GM10248 (cell line): Measurements from ENCODE around the gene CCL23.
"Not testable (repeated sequence)": the region's sequence is repeated elsewhere in the genome, so short reads cannot be mapped to it uniquely, and the experiment has no call there.

Experiments
- CTCF ChIA-PET: fragments of 300-600 bp; sonication (Branson Sonifier 250); formaldehyde crosslinking; extraction: SDS; loops from one replicate; lab custom pipeline; 2021; ENCODE audit warnings: antibody characterized with exemption; lab: Yijun Ruan, JAX
- POLR2A ChIA-PET: fragments of 350-650 bp; sonication (Branson Sonifier 250); formaldehyde crosslinking; extraction: SDS; loops from one replicate; lab custom pipeline; 2020; ENCODE audit warnings: antibody characterized with exemption; lab: Yijun Ruan, JAX
- DNase-seq: peaks from one replicate; pipeline ENCODE4 v3.0.0; 2012; ENCODE audit errors: extremely low spot score
- TF ChIP-seq, protein P1 (sequence below): IDR thresholded peaks from 2 replicates; pipeline ENCODE4 v1.5.1; 2012; ENCODE audit warnings: mild to moderate bottlenecking, low read depth; ENCODE audit errors: extremely low read depth, missing control alignments, control extremely low read depth

Gene CCL23

DNA sequence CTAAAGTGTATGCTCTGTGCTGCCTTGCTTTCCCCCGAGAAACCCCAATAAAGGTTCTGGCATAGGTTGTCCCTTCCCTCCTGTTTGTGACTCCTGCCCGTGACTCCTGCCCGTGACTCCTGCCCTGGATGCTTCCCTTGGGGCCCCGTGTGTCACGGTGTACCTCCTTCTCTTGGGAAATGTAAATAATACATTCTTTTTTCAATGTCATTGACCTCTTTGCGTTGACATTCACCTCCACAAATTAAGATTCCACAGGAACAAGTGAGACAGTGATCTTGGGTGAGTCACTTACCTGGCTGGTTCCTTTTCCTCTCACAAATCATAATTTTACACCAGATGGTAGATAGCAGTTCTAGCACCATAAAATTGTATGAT is 17.1 kb downstream of the CCL23 start:
- DNase-seq = no peak
- ChIA-PET CTCF (interaction anchor here (0.7 to 1.9 kb wide), 6 partner anchors 10 to 117 kb away, joined by 3 to 5 read pairs (median 4); no protein-coding TSS in a partner anchor), POLR2A (no interaction called here)
- TF ChIP-seq, protein P1, sequence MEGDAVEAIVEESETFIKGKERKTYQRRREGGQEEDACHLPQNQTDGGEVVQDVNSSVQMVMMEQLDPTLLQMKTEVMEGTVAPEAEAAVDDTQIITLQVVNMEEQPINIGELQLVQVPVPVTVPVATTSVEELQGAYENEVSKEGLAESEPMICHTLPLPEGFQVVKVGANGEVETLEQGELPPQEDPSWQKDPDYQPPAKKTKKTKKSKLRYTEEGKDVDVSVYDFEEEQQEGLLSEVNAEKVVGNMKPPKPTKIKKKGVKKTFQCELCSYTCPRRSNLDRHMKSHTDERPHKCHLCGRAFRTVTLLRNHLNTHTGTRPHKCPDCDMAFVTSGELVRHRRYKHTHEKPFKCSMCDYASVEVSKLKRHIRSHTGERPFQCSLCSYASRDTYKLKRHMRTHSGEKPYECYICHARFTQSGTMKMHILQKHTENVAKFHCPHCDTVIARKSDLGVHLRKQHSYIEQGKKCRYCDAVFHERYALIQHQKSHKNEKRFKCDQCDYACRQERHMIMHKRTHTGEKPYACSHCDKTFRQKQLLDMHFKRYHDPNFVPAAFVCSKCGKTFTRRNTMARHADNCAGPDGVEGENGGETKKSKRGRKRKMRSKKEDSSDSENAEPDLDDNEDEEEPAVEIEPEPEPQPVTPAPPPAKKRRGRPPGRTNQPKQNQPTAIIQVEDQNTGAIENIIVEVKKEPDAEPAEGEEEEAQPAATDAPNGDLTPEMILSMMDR = no peak

DNA sequence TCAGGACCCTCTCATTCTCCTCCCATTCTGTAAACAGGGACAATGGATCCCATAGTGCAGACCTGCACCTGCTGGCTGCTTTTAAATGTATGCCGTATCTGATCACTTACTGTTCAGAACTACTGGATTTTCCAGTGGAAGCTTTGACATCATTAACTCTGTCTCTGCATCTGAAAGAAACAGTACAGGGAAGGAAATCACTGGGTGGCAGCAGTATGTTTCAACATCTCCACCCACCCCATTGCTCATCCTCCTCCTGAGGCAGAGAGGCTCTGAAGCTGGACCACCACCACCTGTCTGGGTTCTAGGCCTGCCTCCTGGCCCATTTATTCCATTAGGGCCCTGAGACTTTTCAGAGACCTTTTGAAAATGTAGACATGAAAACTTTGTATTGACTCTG is 19.0 kb downstream of the CCL23 start:
- TF ChIP-seq, protein P1 = no peak
- ChIA-PET CTCF (interaction anchor here (1.3 to 1.4 kb wide), 2 partner anchors 23 to 29 kb away, joined by 3 to 5 read pairs; no protein-coding TSS in a partner anchor), POLR2A (no interaction called here)
- no peak for DNase-seq

DNA sequence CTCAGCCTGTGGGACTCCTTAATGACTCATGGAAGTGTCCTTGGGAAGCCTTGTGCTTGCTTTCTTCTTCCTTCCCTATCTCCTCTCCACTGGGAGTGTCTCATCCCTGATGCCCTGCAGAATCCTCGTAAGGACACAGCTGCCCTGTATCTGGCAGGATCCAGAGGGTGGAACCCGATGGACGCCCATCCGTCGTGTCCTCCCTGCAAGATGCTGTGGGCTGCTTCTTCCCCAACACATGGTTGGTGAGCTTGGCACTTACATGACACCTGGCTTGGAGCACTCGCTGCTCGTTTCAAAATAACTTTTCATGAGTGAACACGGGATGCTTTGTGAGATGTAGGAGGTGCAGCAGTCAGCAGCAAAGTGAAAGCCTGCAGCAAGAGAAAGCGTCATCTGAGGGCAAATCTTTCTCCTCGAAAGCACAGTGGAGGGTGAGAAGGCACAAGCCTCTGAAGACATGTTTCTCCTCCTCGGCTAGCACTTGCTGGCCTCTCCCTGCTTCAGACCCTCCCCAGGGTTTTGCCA is 19.7 kb downstream of the CCL23 start:
- CTCF ChIA-PET = interaction anchor here (1.4 kb wide), 1 partner anchor 22 kb away, joined by 5 read pairs; no protein-coding TSS in a partner anchor
- DNase-seq = no peak
- TF ChIP-seq, protein P1 = no peak
- POLR2A ChIA-PET = no interaction called here

DNA sequence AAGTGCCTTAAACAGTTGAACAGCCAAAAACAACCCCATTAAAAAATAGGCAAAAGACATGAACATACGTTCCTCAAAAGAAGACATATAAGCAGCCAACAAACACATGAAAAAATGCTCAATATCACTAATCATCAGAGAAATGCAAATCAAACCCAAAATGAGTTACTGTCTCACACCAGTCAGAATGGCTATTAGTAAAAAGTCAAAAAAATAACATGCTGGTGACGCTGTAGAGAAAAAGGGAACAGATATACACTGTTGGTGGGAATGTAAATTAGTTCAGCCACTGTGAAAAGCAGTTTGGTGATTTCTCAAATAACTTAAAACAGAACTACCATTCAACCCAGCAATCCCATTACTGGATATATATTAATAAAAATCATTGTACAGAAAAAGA is 22.4 kb downstream of the CCL23 start:
- POLR2A ChIA-PET = not testable (repeated sequence)
- CTCF ChIA-PET = interaction anchor here (0.9 to 2.5 kb wide), 2 partner anchors 13 to 19 kb away, joined by 3 to 9 read pairs; partner anchors contain the start of gene CCL16

DNA sequence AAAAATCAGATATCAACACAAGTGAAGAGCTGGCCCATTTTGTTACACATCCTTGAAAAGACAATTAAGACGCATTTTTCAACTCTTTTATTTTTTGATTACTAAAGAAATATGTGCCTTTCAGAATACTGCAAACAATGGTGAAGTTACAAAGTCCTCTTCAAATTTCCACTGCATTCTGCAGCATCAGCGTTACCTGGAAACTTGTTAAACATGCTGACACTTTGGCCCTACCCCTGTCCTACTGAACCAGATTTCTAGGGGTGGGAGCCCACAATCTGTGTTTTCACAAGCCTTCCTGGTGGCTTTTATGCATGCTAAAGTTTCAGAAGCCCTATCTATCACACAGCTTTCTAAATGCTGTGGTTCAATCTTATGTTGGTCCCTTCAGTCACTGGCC is 26.7 kb downstream of the CCL23 start:
- TF ChIP-seq, protein P1 = no peak
- POLR2A ChIA-PET = no interaction called here
- no peak for DNase-seq
- CTCF ChIA-PET = interaction anchor here (1.1 to 1.9 kb wide), 5 partner anchors 9 to 157 kb away, joined by 3 to 9 read pairs (median 3); no protein-coding TSS in a partner anchor

More for the DNA sequence above, 22.4 kb downstream of the CCL23 start:
- DNase-seq = not testable (repeated sequence)

DNA sequence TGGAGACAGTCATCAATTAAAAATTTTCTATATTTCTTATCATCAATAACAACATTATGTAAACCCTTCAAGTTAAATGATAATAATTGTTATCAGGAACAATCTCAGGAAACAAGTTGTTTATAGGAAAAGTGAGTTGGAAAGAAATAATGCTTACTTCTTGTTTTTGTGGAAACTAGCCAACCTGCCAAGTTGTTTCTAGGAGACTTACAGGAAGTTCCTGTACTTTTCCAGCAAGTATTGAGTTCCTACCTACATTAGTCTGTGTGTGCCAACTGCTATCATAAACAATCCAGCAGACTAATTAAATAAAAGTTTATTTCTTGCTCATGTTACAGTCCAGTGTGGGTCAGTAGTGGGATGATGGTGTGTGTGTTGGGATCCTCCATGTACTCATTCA is 29.6 kb downstream of the CCL23 start:
- ChIA-PET POLR2A (no interaction called here), CTCF (interaction anchor here (1.4 kb wide), 1 partner anchor 13 kb away, joined by 6 read pairs; no protein-coding TSS in a partner anchor)
- TF ChIP-seq, protein P1 = no peak
- DNase-seq = no peak

DNA sequence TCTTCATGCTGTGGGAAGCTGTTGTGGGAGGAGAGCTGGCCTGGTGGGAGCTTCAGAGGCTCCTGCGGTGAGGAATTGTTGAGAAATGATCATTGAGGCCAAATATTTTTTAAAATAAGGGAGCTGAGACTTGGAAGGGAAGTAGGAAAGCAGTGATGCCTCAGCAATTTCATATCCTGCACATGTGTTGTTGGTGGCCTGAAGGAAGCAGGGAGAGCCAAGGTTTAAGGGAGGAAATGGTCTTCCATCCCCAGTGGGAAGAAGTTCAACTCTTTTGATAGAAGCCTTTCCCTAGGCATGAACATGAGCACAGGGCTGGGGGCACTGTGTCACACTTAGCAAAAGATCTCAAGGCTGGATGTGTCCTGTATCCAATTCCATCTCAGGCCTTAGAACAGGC is 31.1 kb downstream of the CCL23 start, which contains the start of gene CCL14:
TSS of gene CCL14 (minus strand) at position 87 of the 400 bp plus-strand sequence. CDS start at position 7, 80 bp downstream.
- POLR2A ChIA-PET = no interaction called here
- CTCF ChIA-PET = interaction anchor here (0.8 to 1.9 kb wide), 5 partner anchors 9 to 86 kb away, joined by 4 to 9 read pairs (median 6); no protein-coding TSS in a partner anchor
- DNase-seq = no peak
- TF ChIP-seq, protein P1 = no peak
